ENCODE data around the gene CYP2A7.
"Not testable (repeated sequence)": the region's sequence is repeated elsewhere in the genome, so short reads cannot be mapped to it uniquely, and the experiment has no call there.

CYP2A7 gene

DNA sequence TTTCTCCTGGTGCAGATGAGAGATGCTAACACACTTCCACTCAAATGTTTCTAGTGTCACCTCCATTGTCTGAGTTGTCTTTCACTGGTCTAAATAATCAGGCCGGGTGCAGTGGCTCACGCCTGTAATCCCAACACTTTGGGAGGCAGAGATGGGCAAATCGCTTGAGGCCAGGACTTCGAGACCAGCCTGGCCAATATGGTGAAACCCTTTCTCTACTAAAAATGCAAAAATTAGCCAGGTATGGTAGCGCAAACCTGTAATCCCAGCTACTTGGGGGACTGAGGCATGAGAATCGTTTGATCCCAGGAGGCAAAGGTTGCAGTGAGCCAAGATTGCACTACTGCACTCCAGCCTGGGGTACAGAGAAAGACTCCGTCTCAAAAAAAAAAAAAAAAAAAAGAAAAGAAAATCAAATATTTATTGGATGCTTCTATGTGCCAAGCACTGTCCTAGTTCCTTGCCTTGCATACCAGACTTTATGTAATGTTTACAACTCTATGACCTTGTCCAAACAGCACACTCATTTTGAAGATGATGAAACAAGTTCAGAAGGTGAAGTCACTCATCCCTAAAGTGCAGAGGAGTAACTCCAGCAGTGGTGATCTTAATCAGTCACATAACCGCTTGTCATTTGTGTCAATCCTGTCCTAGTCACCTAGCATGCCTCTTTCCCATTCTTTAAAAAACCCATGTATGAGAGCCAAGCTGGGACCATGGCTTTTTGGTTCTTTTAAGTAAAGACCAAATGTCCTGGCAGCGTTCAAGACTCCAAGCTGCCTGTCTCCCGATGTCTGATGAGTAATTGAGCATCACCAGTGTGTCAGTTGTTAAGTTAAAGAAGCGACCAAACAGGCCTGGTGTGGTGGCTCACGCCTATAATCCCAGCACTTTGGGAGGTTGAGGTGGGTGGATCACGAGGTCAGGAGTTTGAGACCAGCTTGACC is 15.1 kb upstream of the CYP2A7 start:
- not testable (repeated sequence) for DNase-seq

DNA sequence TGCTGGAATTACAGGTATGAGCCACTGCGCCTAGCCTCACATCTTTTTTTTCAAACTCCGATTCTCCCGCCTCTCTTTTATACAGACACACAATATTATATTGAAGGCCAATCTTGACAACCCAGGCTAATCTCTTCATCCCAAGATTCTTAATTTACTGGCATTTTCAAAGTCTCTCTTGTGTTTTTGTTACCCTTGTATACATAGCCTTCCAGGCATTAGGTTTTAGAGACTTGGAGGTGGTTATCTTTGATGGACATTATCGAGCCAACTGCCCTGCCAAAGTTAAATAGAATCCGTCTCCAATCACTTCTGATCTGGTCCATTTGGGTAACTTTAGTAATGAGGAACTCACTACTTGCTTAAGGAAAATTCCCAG is 14.4 kb upstream of the CYP2A7 start:
- no peak for DNase-seq

DNA sequence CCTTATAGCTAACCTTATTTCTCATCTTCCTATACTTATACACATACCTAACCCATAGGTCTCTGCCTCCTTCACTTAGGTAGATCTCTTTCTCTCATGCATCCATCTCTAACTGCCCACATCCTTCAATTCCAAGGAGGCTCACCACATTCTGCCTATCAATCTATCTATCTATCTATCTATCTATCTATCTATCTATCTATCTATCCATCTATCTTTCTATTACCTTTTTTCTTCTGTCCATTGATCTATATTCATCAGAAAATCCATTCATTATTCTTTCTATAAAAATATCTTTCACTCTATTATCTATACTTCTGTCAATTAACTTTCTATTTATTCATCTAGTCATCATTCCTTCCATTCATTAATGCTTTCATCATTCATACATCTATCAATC is 11.1 kb upstream of the CYP2A7 start:
- no peak for DNase-seq

DNA sequence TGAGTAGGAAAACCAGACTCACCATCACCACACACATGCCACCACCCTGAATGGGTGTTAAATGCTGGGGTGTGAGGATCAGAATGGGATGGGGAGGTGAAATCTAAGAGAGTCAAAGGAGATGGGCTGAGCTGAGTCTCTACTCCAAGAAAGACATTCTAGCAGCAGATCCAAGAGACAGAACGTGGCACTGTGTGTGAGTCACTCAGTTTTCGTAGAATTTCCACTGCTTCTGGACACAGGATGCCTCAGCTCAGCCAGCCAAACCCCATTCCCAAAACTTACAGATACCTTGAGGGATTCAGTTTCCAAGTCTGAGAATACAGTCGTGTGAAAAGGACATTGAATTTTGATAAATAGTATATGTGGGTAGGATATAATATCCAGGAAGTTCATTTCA is 7.3 kb upstream of the CYP2A7 start:
- no peak for DNase-seq

DNA sequence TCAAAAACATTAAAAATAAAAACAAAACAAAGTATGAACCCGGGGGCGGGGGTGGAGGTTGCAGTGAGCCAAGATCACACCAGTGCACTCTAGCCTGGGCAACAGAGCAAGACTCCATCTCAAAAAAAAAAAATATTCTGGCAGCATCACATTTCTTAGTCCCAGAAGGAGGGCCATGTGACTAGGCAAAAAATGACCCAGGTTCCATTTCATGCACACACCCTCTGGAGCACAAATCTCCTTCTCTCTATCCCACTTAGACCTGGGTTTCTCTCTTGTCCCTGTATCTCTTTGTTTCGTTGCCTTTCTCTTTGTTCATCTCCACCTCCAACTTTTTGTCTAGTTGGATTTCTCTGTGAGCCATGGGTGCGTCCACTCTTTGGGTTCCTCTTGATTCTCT is 6.2 kb upstream of the CYP2A7 start:
- no peak for DNase-seq

DNA sequence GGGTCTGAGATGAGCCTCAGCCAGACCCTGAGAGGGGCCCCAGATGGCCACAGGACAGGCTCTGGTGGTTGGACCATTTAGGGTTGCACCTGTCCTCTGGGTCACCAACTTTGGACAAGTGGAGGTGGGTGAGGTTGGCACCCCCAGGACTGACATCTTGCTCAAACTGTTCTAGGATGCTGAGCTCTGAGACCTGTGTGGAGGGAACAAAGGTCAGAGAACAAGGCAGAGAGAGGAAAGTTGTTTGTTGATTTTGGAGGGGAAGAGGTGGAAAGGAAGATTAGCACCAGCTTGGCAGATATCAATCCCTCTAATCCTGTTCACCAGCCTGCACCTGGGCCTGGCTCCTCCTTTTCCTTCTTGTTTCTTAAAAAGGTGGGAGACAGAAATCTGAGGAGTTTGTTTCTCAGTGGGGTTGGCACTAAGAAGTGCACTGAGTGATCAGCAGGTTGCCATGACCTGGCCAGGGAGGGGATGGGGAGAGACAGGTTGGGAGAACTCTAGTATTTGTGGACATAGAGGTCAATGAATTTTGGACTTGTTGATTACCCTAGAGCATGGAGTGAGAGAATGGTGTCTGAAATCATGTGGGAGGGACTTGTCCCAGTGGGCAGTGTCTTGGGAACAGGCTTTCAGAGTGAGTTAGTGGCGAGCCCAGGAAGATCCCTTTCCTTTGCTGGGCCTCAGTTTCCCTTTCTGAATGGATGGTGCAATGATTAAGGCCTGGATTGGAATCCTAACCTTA is 2.3 kb upstream of the CYP2A7 start:
- DNase-seq, result not testable (repeated sequence)

DNA sequence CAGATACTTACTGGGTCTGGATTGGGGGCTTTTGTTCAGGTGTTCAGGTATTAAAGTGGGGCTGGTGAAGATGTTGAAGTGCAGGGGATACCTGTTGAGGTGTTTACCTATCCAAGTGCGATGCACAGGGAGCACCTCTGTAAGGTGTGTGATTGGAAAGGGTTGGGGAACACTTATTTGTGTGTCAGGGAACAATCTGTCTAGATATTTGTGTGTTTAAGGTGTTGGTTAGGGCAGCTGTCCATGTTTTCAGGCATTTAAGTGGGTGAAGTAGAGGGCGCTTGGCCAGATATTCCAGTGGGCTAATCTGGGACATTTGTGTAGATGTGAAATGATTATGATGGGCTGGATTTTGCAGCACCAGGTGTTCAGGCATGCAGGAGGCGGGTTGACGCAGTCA is 2.7 kb downstream of the CYP2A7 start:
- not testable (repeated sequence) for DNase-seq

DNA sequence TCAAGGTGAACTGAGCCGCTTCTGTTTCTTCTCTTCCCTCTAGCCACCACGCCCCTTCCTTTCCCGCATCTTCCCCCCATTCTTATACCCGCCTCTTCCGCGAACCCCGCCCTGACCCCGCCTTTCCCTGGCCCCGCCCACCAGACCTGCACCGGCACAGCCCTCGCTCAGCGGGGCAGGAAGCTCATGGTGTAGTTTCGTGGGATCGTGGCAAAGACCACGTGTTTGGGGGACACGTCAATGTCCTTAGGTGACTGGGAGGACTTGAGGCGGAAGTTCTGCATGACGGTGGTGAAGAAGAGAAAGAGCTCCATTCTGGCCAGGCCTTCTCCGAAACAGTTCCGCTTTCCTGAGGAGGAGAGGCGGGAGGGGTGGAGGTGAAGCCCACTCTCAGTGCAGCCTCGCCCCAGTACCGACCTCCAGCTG is 6.5 kb downstream of the CYP2A7 start:
- DNase-seq, result peak; percentile 73

DNA sequence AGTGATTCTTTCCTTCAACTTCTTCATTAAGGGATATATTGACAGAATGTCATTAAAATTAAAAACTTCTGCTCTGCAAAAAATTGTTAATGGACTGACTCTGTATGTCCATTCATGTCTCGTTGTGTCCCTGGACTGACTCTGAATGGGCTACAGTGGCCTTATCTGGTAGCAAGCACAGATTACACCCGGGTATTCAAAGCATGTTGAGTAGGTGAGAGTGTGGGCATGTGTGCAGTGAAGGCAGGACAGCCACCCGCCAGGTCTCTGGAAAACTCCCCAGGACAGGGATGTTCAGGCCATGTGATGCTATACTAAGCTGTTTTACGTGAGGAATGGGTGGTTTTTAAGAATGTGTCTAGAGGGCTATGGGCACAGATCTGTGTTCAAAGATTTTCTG is 7.2 kb downstream of the CYP2A7 start:
- not testable (repeated sequence) for DNase-seq

DNA sequence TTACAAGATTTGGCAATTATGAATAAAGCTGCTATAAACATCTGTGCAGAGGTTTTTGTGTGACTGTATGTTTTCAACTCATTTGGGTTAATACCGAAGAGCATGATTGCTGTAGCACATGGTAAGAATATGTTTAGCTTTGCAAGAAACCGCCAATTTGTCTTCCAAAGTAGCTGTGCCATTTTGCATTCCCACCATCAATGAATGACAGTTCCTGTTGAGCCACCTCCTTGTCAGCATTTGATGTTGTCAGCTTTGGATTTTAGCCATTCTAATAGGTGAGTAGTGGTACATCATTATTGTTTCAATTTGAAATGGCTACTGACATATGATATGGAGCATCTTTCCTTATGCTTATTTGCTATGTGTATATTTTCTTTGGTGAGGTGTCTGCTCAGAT is 8.2 kb downstream of the CYP2A7 start:
- not testable (repeated sequence) for DNase-seq

DNA sequence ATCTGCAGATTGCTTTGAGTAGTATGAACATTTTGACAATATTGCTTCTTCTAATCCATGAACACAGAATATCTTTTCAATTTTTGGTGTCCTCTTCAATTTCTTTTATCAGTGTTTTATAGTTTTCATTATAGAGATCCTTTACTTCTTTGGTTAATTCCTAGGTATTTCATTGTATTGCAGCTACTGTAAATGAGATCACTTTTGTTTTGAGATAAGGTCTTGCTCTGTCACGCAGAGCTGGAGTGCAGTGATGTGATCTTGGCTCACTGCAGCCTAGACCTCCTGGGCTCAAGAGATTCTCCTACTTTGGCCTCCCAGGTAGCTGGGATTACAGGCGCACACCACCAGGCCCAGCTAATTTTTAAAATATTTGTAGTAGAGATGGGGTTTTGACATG is 9.8 kb downstream of the CYP2A7 start:
- no peak for DNase-seq

DNA sequence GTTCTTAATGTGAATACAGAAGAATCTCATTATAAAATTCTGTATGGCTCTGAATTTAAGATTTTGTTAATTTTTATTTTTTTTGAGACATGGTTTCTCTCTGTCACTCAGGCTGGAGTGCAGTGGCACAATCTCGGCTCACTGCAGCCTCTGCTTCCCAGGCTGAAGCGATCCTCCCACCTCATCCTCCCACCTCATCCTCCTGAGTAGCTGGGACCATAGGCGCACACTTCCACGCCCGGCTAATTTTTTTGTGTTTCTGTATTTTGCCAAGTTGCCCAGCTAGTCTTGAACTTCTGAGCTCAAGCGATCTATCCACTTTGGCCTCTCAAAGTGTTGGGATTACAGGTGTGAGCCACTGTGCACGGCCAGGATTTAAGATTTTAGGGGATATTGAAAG is 14.3 kb downstream of the CYP2A7 start:
- DNase-seq, result no peak

DNA sequence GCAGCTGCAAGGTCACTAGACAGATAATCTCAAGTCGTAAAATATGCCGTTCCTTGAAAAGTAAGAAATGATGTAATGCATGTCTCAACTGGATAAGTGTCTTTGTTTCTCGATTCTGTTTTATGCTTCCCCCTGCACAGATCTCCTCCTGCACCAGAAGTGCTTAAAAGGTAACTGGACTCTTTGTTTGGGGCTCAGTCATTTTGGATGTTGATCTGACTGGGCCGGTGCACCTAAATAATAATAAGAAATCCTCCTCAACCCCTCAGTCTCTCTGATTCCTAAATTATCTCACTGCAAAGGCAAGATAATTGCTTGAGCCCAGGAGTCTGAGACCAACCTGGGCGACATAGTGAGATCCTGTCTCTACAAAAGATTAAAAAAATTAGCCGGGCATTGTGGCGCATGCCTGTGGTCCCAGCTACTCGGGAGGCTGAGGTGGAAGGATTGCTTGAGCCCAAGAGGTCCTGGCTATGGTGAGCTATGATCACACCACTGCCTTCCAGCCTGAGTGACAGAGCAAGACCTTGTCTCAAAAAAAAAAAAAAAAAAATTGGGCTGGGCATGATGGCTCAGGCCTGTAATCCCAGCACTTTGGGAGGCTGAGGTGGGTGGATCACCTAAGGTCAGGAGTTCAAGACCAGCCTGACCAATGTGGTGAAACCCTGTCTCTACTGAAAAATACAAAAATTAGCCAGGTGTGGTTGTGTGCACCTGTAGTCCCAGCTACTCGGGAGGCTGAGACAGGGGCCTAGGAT is 17.1 kb downstream of the CYP2A7 start:
- not testable (repeated sequence) for DNase-seq

DNA sequence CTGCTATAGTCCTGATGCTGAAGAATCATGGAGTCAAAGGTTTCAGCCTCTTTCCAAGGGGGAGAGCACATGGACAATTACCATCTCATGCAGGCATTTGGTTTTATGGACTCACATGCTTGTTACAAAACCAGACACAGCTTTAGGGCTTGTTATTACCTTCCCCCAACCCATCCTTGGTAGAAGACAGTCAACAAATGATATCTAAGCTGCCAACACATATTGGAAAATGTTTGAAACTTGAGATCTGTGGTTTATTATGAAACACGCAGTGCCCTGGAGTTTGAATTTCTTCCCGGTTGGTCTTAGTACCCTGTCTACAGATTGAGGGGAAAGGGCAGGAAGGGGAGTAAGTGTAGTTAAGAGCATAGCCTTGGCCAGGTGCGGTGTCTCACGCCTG is 19.2 kb downstream of the CYP2A7 start:
- DNase-seq, result no peak

DNA sequence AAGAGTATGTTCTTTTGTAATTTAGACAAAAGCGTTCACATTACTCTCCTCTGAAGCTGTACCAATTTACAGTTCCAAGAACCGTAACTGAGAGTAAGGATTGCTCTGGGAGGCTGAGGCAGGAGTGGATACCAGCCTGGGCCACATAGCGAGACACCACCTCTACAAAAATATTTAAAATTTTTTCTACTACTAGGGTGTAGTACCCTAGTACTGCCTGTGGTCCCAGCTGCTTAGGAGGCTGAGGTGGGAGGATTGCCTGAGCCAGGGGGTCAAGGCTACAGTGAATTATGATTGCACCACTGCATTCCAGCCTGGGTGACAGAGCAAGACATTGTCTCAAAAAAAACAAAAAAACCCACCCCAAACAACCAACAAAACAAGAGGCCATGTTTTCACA is 19.7 kb downstream of the CYP2A7 start:
- no peak for DNase-seq

DNA sequence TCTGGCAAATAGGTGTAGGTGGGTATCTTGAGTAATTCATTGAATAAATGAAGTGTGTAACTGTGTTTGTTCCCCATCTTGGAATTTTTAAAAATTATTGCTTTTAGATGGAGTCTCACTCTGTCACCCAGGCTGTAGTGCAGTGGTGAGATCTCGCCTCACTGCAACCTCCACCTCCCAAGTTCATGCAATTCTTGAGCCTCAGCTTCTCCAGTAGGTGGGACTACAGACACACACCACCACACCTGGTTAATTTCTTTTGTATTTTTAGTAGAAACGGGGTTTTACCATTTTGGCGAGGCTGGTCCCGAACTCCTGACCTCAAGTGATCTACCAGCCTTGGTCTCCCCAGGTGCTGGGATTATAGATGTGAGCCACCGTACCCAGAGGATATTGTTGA is 23.9 kb downstream of the CYP2A7 start:
- DNase-seq, result no peak

DNA sequence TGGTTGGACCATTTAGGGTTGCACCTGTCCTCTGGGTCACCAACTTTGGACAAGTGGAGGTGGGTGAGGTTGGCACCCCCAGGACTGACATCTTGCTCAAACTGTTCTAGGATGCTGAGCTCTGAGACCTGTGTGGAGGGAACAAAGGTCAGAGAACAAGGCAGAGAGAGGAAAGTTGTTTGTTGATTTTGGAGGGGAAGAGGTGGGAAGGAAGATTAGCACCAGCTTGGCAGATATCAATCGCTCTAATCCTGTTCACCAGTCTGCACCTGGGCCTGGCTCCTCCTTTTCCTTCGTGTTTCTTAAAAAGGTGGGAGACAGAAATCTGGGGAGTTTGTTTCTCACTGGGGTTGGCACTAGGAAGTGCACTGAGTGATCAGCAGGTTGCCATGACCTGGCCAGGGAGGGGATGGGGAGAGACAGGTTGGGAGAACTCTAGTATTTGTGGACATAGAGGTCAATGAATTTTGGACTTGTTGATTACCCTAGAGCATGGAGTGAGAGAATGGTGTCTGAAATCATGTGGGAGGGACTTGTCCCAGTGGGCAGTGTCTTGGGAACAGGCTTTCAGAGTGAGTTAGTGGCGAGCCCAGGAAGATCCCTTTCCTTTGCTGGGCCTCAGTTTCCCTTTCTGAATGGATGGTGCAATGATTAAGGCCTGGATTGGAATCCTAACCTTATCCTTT is 29.4 kb downstream of the CYP2A7 start:
- DNase-seq, result not testable (repeated sequence)

DNA sequence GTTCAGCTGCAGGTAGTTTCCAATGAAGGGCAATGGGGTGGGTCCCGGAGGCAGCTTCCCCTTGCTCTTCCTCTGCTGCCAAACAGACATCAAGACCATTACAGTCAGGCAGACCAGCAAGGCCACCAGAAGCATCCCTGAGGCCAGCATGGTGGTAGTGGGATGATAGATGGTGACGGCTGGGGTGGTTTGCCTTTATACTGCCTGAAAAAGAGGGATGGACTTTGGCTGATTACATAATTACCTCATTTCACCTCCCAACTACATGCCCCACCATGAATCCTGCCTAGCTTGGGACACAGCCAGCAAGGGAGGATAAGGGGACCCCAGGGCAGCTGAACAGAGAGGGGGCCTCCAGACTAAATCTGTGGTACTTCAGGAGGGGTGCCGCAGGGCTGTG is 31.8 kb downstream of the CYP2A7 start, which contains the start of gene CYP2A6:
CYP2A6 (minus strand) TSS at position 171 of the 400 bp plus-strand sequence; CDS start at position 150, 21 bp downstream.
- DNase-seq, result not testable (repeated sequence)

DNA sequence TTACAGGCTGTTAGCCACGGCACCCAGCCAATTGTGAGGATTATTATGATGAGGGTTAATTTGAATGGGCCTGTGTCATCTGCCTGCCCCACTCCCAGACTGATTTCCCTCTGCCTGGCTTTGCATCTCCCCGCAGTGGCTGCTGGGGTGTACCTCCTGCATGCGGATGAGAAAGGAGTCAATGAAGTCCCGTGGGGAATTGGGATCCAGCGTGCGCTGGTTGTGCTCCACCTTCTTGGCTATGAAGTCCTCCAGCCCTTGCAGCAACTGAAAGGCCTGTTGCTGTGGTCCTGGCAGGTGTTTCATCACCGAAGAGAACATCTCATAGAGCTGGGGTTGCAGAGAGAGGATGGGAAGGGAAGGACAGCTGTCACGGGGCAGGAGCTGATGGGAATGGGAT is 35.3 kb downstream of the CYP2A7 start:
- not testable (repeated sequence) for DNase-seq

DNA sequence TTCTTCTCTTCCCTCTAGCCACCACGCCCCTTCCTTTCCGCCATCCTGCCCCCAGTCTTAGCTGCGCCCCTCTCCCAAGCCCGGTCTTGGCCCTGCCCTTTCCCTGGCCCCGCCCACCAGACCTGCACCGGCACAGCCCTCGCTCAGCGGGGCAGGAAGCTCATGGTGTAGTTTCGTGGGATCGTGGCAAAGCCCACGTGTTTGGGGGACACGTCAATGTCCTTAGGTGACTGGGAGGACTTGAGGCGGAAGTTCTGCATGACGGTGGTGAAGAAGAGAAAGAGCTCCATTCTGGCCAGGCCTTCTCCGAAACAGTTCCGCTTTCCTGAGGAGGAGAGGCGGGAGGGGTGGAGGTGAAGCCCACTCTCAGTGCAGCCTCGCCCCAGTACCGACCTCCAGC is 38.4 kb downstream of the CYP2A7 start:
- DNase-seq, result peak; percentile 72

DNA sequence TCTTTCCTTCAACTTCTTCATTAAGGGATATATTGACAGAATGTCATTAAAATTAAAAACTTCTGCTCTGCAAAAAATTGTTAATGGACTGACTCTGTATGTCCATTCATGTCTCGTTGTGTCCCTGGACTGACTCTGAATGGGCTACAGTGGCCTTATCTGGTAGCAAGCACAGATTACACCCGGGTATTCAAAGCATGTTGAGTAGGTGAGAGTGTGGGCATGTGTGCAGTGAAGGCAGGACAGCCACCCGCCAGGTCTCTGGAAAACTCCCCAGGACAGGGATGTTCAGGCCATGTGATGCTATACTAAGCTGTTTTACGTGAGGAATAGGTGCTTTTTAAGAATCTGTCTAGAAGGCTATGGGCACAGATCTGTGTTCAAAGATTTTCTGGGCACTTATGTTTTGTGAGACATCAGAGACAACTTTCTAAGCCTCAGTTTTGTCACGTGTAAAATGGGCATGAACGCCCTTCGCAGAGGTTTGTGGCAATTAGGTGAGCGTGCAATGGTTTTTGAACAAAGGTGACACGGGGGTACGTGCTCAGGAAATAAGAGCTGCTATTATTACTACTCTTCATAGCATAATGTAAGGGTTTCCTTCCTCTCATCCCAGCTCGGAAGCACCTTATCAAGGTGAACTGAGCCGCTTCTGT is 38.9 kb downstream of the CYP2A7 start:
- DNase-seq, result not testable (repeated sequence)

DNA sequence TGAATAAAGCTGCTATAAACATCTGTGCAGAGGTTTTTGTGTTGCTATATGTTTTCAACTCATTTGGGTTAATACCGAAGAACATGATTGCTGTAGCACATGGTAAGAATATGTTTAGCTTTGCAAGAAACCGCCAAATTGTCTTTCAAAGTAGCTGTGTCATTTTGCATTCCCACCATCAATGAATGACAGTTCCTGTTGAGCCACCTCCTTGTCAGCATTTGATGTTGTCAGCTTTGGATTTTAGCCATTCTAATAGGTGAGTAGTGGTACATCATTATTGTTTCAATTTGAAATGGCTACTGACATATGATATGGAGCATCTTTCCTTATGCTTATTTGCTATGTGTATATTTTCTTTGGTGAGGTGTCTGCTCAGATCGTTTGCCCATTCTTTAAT is 40.0 kb downstream of the CYP2A7 start:
- not testable (repeated sequence) for DNase-seq
